ENCODE measurements around the gene SPATA3. TPM values are rescaled to one million over a fixed set of nuclear protein-coding genes. Genes with fewer than 3 reads are reported as not detected.
"Not testable (repeated sequence)": the region's sequence is repeated elsewhere in the genome, so short reads cannot be mapped to it uniquely, and the experiment has no call there.

SPATA3 gene
- total RNA-seq, 1 donor from 2014 or later: not detected

GRCh38 chr2:231011526-231011925, 15.6 kb downstream of the SPATA3 start:
- ATAC-seq (no peak), DNase-seq (ENCODE audit: missing footprints) (no peak)
- intact Hi-C loops (cut with DNase I): no loop called here

- intact Hi-C loops (cut with DNase I): no loop called here
- DNase-seq (ENCODE audit: missing footprints) (no peak), ATAC-seq (no peak)
Observed at GRCh38 chr2:231012463-231012862, 16.5 kb downstream of the SPATA3 start.

GRCh38 chr2:231013820-231014219, 17.9 kb downstream of the SPATA3 start:
- DNase-seq (ENCODE audit: missing footprints) (no peak), ATAC-seq (no peak)
- intact Hi-C loops (cut with DNase I): no loop called here

- DNase-seq (ENCODE audit: missing footprints) (no peak), ATAC-seq (no peak)
- intact Hi-C loops (cut with DNase I): no loop called here
Observed at GRCh38 chr2:231015478-231015877, 19.6 kb downstream of the SPATA3 start.

GRCh38 chr2:231015926-231016325, 20.0 kb downstream of the SPATA3 start:
- intact Hi-C loops (cut with DNase I): no loop called here
- ATAC-seq (no peak), DNase-seq (ENCODE audit: missing footprints) (no peak)

- DNase-seq (ENCODE audit: missing footprints): no peak
- intact Hi-C loops (cut with DNase I): no loop called here
- ATAC-seq: no peak
Observed at GRCh38 chr2:231016566-231017230, 20.8 kb downstream of the SPATA3 start.

- intact Hi-C loops (cut with DNase I): no loop called here
- no peak for DNase-seq (ENCODE audit: missing footprints)
- no peak for ATAC-seq
Observed at GRCh38 chr2:231017231-231017598, 21.3 kb downstream of the SPATA3 start.

GRCh38 chr2:231018184-231018583, 22.3 kb downstream of the SPATA3 start:
- no peak for DNase-seq (ENCODE audit: missing footprints)
- ATAC-seq: no peak
- intact Hi-C loops (cut with DNase I): no loop called here

- DNase-seq (ENCODE audit: missing footprints); ATAC-seq; intact Hi-C loops (cut with DNase I): not testable (repeated sequence)
Observed at GRCh38 chr2:231025059-231025458, 29.1 kb downstream of the SPATA3 start.

- DNase-seq (ENCODE audit: missing footprints): no peak
- intact Hi-C loops (cut with DNase I): no loop called here
- no peak for ATAC-seq
Observed at GRCh38 chr2:231028889-231029288, 33.0 kb downstream of the SPATA3 start.

GRCh38 chr2:231029563-231029962, 33.6 kb downstream of the SPATA3 start:
- no peak for ATAC-seq
- intact Hi-C loops (cut with DNase I): no loop called here
- DNase-seq (ENCODE audit: missing footprints): no peak

- DNase-seq (ENCODE audit: missing footprints) (no peak), ATAC-seq (no peak)
- intact Hi-C loops (cut with DNase I): no loop called here
Observed at GRCh38 chr2:231030725-231031124, 34.8 kb downstream of the SPATA3 start.

- ATAC-seq: no peak
- intact Hi-C loops (cut with DNase I): no loop called here
Observed at GRCh38 chr2:231032575-231033140, 36.7 kb downstream of the SPATA3 start.

GRCh38 chr2:231033147-231034132, 37.5 kb downstream of the SPATA3 start:
- intact Hi-C loops (cut with DNase I): no loop called here
- ATAC-seq: no peak
- no peak for DNase-seq (ENCODE audit: missing footprints)

More at GRCh38 chr2:231032575-231033140, 36.7 kb downstream of the SPATA3 start:
- DNase-seq (ENCODE audit: missing footprints): no peak

GRCh38 chr2:231034291-231034882, 38.5 kb downstream of the SPATA3 start:
- ATAC-seq (no peak), DNase-seq (ENCODE audit: missing footprints) (no peak)
- intact Hi-C loops (cut with DNase I): no loop called here

- intact Hi-C loops (cut with DNase I): no loop called here
- DNase-seq (ENCODE audit: missing footprints) (no peak), ATAC-seq (no peak)
Observed at GRCh38 chr2:231036131-231036530, 40.2 kb downstream of the SPATA3 start.

- intact Hi-C loops (cut with DNase I): no loop called here
- ATAC-seq: no peak
Observed at GRCh38 chr2:231036578-231037106, 40.7 kb downstream of the SPATA3 start.

GRCh38 chr2:231037202-231037730, 41.3 kb downstream of the SPATA3 start, which contains the start of gene C2orf72:
Gene C2orf72, plus strand, starts transcription at chr2:231037523. Its CDS starts 43 bp downstream, at chr2:231037566.
- DNase-seq (ENCODE audit: missing footprints) (no peak), ATAC-seq (no peak)
- intact Hi-C loops (cut with DNase I): no loop called here

More at GRCh38 chr2:231036578-231037106, 40.7 kb downstream of the SPATA3 start:
- DNase-seq (ENCODE audit: missing footprints): no peak

Data from Right ventricle myocardium inferior (tissue), 1 donor.